ENCODE data around the gene PDE4D.

PDE4D gene

DNA sequence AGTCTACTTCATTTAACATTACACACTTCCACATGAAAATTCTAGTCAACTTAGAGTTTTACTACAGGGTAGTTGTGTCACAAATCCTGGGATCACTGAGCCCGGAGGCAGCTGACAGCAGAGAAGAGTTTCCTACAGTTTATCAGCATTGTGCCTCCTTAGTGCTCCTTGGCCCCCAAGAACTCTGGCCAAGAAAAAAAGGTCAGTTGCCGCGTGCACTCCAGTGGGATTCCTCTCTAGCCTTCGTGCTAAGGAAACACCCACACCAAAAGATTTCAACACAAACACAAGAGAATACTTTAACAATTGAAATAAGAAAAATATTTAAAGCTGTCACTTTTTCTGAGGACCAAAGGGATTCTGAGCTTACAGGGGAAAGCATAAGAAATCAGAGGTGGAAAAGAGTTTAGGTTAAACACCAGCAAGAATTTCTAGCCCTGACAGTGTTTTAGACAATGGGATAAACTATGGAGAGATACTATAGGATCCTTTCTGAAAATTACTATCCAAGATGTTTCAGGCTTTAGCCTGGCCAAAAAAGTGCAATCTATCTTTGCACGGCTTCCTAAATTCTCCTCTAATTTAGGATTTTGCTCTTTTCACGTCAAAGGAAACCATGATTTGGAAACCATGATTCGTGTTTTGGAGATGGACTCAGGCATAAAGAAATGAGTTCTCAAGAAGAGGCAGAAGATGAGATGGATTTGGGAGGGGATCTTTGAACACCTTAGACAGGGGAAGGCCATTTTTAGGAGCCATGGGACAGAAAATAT is 703.9 kb downstream of the PDE4D start:
- DNase-seq: no peak

DNA sequence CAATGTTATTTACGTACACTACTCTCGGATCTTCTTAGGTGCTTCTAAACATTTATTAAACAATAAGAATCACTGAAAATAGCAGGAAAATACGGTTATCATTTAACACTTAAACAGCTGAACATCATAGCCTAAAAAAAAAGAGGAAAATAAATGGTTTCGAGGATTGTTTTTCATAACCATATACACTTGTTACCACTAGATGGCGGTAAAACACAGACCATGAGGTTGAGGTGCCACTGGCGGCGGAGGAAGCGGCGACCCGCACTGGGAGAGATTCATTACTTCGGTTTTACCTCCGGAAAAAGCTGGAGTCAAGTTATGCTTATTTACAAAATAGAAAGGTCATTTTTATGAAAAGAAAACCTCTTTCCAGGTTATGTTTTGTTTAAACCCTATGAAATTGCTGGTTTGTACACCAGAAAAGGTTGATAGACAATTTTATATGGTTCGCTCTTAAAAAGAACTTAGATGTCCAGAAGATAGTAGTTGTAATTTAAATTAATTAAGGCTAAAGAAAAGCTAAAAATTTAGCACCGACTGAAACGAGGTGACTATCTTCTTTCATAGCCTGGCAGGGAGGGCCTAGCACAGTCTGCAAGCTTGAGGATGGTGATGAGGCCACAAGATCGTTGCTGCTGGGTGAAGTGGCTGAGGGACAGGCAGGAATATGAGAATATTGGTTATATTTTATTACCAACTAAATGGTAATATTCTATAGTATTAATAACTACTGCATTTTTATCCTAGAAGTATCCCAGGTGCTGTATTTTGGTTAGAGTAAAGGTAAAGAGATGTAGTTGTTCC is 704.9 kb downstream of the PDE4D start:
- DNase-seq: peak; percentile 55

DNA sequence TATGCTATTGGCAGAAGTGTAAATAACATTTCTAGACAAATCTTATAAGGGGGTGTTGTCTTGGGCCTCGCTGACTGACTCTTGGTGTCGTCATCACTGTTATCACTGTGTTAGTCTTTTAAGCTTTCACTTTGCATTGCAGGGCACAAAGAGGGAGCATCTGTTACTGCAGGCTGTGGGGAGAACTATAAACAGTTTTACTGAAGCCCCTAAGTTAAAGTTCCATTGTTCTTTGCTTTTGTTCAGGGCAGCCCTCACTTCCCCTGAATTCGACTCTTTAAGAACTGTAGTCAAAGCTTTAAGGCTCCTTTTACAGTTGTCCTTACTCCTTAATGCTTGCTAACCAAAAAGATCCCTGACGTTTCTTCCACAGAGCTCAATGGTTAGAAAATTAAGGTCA is 705.7 kb downstream of the PDE4D start:
- DNase-seq: no peak

DNA sequence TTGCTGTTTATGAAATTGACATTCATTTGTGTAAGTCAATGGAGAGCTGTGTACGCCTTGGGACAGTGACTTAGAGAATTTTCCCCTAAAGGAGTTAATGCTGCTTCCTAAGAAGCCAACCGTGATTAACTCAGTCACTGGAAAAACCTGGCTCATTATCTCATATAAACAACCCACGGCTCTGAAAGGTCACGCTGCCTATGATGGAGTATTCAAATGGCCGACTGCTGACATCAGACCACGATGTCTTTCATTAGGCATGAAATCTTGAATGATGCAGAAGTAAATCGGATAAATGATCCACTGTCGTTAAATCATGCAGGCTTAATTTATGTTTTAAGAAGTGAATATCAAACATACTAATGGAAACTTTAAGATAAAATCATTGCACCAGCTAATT is 706.9 kb downstream of the PDE4D start:
- no peak for DNase-seq

DNA sequence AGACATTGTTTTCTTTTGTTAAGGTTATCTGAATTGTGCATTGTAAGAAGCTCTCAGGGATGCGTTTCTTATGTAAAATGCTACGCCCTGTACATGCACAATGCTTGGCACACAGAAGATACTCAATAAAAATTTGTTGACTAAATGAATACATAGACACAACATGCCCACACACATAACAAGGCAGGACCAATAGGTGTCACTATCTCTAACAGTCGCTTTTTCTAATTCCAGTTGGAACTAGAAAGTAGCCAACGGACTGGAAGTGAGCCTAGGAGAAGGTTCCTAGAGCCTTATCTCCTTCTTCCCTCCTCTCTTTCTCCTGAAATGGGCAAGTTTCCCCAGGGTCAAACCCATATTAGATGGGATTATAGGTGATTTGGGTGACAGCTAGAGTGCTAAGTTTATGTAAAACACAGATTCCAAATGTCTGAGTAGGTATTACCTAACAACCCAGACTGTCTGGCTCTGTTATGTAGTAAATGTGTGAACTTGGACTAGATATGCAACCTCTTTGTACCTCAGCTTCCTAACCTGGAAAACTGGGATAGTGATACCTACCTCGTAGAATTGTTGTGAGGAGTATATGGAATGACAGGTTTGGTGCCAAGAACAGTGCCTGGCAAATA is 707.7 kb downstream of the PDE4D start:
- DNase-seq: no peak

DNA sequence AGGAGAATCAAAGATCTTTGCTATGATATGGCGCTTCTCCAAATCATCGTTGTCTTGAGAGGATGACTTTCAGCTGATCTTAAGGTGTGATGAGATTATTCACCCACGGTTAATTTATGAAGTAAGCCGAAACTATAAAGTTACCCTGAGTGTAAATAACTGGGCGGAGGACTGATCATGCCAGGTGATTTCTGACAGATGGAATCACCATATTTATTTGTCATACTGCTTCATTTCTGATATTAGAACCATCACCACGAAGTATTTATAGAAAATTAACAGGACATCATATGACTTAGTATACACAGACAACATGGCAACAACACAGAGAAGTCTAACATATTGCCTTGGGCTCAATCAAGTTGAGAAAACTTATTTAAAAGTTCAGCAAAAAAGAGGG is 708.8 kb downstream of the PDE4D start:
- no peak for DNase-seq

DNA sequence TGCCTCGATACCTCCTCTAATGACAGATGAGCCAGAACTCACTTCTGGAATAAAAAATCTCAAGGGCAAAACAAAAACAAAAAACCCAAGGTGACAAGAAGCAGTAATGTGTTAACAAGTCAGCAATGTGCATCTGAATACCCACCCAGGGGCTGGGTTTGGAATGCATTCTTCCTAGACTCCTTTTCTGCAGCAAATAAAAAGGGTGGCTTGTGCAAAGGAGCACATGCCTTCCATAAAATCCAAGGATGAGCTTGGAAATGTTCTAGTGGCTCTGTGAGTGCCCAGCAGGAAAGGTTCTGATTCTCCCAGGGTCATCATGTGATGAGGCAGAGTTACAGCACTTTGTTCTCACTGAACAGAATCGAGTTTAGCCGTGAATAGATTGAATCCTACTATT is 710.8 kb downstream of the PDE4D start:
- DNase-seq: no peak

DNA sequence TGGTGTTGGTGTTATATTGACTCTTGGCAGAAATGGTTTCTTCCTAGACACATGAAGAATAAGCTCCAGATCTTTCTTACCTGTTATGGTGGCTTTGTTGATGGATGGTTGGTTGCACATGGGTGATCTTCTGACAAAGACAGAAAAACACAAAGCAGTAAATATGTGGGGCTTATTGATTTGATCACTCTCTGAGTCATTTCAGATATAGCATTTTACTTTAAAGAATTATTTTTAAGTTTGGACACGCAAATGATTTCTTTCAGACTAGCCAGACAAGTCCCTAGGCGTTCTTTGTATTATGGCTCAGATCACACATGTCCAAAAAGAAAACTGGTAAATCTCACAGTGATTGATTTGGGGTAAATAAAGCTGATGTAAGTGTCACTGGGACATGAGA is 713.0 kb downstream of the PDE4D start:
- no peak for DNase-seq

DNA sequence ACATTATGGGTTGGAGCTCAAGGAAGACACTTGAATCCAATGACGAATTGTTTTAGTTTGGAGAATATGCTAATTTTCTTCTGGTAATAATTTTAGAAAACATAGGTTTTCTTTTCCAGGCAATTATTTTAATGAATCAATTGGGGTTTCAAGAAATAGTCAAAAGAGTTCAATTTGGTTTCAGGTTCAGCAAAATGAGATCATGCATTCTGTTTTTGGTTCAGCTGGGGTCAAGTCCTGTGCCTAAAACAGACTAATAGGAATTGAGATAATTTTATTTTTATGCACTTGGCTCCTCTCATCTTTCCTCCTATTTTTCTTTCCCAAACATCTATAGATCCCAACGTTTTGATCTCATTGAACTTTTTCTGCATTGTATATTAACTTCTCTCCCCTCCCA is 713.8 kb downstream of the PDE4D start:
- no peak for DNase-seq

DNA sequence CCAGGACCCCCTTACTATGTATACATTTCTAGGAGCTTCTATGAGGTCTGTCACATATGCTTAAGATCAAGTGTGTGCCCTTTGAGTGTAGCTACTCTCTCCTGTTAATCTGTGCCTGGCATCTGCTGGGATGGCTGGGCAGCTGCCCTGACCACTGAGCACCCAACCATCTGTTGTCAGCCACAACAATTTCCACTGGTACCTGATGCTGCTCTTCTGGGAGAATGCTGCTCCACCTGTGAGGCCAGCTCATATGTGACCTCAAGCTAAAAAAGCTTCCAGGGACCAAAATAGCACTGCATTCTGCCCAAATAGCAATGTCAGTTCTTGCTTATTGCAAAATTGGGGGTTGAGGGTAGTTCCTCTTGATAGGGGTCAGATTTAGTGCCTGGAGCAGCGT is 715.0 kb downstream of the PDE4D start:
- no peak for DNase-seq

DNA sequence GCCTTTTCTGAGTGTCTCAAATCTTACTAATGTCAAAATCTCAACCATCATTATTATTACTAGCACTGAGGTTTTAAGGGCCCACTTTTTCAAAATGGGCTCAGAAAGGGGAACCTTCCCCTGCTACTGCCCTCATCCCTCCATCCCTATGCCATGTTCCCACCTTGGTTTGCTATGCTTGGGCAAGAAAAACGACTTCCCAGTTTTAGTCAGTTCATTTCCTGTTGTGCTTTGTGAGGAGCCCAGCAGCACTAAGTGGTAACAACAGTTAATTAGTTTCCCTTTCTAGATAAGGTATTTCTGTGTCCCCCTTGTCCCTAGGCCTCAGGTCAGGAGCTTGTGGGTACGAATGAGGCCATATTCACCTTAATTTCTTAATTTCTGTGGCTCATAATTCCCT is 715.5 kb downstream of the PDE4D start:
- no peak for DNase-seq

DNA sequence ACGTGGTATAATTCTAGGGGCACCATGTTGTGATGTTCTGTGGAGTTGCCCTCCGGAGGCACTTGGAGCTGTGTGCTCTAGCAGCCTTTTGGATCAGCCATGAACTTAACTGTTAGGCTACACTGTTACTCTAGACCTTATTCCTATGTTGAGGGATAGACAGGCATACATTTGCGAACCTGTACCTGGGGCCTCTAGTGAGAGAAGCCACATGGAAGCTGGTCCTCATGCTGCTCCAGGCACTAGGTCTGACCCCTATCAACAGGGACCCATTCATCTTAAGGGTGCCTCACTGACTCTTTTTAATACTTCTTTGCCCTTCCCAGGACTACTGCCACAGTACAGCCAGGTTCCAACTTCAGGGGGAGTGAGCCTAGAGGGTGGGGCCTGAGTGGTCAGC is 715.9 kb downstream of the PDE4D start:
- no peak for DNase-seq

DNA sequence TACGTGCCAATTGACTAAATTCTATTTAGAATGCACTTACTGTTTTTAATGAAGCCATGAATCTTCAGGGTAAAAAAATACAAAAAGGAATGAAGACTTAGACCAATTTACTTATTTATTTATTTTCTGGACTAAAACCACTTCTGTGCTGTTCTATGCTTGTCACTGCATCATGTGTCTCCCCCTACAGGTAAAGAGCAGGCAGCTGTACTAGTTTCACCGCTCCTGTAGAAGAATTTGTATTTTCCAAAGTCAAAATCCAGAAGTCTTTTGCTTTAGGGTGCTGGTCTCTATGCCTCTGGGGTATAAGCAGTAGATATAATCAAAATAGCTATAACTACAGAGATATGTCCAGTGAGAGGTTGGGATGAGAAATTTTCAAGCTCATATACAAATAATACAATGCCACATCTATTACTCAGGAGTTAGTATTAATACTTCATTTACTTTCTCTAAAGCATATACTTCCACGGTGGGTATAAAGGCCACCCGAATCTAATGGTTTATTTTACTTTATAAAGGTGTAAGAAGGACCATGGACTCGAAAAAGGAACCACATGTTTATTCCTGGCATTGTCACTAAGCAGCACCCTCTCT is 719.2 kb downstream of the PDE4D start:
- no peak for DNase-seq

DNA sequence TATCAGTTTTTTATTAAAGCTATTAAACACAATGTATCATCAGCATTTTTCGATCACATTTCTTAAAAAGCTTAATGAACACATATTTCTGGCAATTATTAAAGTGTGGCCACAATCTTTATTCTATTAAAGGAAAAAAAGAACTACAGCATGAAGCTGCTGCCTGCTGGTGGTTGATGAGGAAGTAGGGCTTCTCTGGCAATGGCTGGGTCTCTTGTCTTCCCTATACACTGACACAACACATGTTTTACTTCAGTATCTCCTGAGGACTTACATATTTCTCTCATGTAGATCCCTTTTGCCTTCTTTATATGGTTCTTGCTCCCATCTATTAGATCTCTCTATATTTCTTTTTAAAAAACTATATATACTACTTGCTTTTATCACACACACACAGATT is 719.9 kb downstream of the PDE4D start:
- no peak for DNase-seq

DNA sequence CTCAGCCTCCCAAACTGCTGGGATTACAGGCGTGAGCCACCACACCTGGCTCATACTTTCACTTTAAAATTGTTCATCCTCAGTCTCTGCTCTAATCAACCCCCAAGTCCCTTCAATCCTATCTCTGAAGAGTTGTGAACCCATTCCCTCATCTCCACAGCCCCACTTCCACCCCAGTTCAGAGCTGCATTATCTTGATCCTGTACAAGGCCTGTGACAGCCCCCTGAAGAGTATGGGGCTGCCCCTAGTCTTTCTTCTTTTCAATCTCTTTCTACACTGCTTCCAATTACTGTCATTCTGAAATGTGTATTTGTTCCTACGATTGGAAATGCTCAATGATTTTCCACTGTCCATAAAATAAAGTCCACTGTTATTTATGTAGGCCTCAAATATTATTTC is 722.4 kb downstream of the PDE4D start:
- DNase-seq: no peak

DNA sequence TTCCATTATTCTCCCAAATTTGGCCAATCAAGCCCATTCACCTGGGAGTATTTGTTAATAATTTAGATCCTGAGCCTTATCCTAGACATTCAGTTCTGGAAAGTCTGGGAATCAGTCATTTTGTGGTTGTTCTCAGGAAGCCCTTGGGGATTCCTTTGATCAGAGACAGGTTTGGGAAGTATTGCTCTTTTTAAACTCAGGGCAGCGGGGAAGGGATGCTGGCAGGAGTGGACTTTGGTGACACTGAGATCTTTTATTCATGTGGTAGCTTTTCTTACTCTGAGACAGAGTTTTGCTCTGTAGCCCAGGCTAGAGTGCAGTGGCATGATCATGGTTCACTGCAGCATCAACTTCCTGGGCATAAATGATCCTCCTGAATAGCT is 723.8 kb downstream of the PDE4D start:
- no peak for DNase-seq

DNA sequence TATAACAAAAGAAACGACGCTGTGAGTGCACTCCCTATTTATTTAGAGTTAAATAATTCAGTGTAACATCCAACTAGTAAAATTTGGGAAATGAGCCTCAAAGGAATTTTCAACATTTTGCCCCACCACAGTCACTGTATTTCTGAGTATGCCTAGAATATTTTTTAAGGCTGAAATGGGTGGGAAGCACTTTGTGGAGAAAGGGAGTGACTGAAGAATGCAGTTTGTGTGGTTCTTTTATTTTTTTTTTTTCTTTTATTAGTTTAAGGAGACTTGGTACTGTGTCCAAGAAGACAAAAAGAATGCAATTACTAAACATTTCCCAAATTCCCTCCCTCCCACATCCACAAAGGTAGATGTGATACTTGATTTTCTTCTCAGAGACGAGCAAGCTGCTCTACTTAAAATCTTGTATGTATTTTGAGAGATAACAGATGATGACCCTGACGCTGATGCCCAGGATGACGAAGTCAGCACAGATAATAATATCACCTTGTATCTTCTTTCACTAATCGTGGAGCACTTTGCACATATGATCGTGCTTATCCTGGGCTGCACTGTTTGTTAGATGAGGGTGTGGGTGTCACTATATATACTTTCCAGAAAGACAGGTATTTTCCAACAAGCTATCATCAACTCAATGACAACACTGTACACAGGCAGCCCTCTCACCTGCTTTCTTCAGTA is 724.3 kb downstream of the PDE4D start:
- no peak for DNase-seq

DNA sequence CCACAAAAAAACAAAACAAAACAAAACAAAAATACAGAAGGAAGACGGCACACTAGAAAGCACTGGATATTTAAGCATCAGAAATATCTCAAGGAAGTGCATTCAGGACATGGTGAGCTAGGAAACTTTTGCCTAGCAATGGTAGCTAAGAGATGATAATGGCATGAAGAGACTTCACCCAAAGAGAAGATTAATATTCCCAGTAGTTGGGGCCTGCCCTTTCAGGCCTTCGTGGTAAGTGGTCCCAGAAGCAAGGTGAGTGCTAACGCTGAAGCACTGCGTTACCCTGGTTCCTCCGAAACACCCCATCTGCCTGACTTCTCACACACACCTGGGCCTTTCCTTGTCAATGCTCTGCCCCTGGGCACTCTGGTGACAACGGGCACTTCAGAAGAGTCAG is 725.5 kb downstream of the PDE4D start:
- no peak for DNase-seq

DNA sequence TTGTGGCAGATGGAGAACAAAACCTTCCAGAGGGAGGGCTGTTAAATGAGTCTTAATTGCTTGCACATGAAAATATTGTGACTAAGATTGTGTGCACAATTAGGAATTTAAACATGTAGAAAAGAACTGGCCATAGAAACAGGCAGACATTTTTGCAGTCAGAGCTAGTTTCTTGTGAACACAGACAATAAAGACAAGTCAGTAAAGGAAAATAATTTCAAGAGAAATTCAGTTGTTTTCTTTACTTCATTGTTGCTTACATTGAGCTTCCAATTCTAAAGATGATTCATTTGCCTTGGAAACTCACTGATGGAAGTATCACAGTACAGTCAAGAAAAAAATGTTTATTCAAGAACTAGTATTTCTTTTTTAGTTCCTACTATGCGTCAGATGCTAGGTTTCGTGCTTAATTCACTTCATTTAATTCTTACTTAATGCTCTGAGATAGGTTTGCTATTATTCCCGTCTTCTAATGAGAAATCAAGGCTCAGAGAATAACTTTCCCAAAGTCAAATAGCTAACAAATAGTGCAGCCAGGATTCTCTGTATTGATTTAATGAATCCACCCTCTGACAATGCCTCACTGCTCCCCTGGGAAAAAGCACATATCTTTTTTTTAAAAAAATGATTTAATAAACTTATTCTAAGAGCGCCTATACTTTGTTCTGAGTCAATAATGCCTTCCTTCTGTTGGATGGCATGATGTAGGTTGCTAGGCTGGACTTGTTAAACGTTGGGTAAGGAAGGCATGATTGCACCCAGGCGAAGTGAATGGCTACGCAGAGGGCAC is 729.3 kb downstream of the PDE4D start:
- DNase-seq: no peak

DNA sequence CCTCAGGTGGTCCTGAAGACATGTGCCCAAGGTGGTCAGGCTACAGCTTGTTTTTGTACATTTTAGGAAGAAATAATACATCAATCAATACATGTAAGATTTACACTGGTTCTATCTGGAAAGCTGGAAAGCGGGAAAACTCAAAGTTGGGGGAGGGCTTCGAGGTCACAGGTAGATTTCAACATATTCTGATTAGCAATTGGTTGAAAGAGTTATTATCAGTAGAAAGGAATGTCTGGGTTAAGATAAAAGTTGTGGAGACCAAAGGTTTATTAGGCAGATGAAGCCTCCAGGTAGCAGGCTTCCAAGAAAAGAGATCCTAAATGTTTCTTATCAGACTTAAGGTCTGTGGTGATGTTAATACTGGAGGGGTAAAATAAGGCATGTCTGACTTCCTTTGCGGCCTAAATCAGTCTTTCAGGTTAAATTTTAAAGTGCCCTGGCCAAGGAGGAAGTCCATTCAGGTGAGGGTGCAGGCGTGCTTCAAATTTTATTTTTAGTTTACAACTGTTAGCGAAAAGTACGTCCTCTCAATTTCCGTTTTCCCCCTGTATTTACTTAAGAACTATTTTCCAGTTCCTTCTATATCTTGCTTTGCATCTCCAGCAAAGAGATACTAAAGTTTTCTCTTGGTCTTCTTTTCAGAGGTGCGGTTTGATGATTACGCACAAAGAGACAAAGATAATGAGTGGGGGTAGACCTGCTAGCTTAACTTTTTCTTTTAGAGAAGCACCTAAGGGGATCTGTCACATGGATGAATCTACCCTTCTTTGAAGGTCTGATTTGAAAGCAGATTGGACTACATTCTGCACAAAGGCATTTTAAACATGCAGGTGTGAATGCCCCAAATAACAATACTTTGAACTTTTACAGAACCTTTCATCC is 732.1 kb downstream of the PDE4D start:
- no peak for DNase-seq

Data from activated T-cell treated with anti-CD3 and anti-CD28 coated beads, Interleukin-2, amount 50 U/mL, for 1 hour (primary cell).